ENCODE results near the gene DAAM1.

Gene DAAM1

GRCh38 chr14:59188461-59189090 lies at the start of gene DAAM1:
TSS of gene DAAM1 (plus strand) at chr14:59188667. CDS start at chr14:59263478, 74,811 bp downstream.
- peak; percentile 84 for DNase-seq

DNA sequence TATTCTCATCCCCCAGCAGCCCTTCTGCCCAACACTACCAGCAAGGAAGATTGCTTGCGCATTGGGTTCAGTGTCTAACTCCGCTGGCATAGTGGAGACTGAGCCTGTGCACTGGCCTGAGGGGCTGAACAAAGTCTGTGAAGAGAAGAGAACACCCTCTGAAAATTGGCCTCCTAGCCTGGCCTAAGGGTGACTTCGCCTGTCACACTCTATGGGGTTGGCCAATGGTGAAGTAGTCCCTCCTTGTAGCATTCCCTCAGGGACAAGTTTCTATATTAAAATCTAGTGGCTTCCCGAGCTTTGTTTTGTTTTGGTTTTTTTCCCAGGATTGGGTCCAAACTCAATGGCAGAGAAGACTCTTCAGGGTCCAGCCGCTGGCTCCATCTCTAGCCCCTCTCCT lies 49.1 kb upstream of the DAAM1 start:
- no peak for DNase-seq

DNA sequence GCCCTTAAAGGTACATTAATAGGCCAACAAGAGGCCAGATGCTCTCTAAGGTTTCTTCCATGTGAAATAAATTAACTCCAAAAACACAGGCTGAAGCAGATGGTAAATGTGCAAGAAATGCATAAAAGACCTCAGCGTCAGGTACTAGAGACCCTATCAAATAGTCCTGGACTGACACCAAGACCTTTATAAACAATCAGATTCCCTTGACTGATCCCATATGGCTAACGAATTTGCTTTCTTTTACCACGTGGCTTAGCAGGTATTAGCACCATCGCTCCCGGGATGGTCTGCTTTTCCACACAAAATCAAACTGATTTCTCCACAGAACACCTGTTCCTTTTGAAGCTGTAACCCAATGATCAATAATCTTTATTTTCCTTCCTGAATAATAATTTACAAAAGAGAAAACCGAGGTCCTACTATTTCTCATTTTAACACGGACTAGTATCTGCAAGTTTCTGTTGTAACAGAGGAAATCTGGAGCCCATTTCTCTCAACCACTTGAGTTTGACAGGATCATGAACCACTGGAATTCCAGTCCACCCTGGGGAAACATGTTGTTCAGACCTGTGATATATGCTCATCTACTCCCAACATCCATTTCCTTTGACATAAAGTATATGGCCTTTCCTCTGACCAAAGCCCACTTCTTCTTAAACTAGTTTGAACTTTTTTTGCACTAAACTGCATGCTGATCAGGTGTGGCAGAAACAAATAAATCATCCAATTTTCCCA lies 48.2 kb upstream of the DAAM1 start:
- DNase-seq: no peak

- DNase-seq: no peak
These were observed 42.0 kb upstream of the DAAM1 start for GRCh38 chr14:59146484-59146883.

- DNase-seq: no peak
These were observed 41.5 kb upstream of the DAAM1 start for GRCh38 chr14:59147007-59147406.

GRCh38 chr14:59148334-59148900 lies 40.0 kb upstream of the DAAM1 start:
- no peak for DNase-seq

DNA sequence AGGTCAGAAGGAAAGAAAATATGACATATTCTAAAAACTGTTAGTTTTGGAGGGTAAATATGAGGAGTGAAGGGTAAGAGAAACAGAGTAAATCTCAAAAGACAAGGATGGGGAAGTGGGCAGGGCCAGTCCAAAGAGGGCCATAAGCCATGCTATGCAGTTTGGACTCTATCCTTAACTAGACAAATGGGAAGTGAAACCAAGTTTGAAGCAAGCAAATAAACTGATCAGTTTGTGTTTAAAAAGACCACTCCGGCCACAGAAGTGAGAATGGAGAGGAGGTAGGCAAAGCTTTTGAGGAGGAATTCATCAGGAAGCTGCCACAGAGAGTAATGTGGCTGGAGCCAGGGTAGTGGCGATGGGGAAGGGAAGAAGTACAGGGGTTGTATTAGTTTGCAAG lies 37.5 kb upstream of the DAAM1 start:
- DNase-seq: no peak

DNA sequence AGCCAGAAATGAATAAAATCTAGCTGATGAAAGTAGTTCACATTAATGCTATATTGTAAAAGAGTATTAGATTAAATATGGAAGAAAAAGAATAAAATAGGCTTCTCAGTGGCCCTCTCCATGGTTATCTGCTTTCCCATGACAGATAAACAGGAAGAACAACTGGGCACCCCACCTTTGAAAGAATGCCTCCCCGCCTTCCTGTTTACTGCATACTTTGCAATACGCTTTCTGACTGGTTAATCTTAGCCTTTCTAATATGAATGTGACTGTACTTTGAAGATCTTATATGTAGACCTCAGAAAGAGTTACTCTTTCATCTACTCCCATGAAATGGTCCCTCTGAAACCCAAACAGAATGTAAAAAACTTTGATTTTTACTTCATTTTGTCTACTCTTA lies 34.1 kb upstream of the DAAM1 start:
- no peak for DNase-seq

DNA sequence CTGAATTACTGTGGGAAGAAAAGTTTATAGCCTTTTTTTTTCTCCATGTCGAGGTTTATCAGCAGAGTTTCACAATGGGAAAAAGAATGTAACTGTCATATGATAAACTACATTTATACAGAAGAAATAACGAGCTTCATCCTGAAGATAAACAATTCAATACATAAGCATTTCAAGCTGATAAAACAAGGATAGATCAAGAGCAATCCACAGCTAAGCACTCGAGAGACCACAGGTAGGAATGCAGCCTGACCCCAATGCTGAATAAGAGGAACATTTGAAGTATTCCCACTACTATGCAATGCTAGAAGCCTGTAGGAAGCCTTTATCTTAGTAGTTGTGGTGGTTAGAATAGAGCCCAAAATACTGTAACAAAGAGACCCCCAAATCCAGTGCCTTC lies 32.6 kb upstream of the DAAM1 start:
- no peak for DNase-seq

DNA sequence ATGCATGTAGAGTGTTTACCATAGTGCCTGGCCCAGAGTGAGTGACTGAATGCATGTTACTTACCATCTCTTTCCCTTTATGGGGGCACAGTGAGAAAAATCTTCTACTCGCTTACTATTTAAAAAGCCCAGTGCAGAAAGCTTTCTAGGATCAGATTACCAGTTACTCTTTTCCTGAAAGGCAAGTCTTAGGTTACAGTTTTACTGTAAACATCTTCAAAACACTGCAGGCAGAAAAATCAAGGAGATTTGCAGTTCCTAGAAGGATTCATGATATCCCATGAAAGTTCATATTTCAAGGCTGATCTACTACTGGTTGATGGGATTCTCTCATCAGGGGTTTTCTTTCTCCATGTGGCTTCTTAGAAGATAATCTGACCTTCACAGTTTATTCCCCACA lies 29.3 kb upstream of the DAAM1 start:
- no peak for DNase-seq

DNA sequence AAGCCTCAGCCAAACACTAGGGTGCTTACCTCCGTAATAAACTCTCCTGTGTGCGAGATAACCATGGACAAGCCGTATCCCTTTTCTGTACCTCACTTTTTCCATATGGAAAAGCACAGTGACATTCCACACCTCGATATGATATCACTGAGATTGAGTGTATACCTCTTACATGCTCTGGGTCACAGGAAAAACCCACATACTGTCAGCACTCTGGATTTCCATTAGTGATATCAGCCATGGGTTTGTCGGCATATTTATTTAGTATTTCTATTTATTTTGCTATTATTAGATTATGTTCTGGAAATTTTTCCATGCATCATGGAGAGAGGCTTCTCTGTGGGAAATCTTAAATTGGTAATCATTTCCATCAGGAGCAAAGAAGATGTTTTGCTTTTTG lies 28.0 kb upstream of the DAAM1 start:
- DNase-seq: no peak

- no peak for DNase-seq
These were observed 26.8 kb upstream of the DAAM1 start for GRCh38 chr14:59161561-59162175.

- no peak for DNase-seq
These were observed 22.2 kb upstream of the DAAM1 start for GRCh38 chr14:59166258-59166657.

GRCh38 chr14:59175404-59175803 lies 13.1 kb upstream of the DAAM1 start:
- DNase-seq: no peak

DNA sequence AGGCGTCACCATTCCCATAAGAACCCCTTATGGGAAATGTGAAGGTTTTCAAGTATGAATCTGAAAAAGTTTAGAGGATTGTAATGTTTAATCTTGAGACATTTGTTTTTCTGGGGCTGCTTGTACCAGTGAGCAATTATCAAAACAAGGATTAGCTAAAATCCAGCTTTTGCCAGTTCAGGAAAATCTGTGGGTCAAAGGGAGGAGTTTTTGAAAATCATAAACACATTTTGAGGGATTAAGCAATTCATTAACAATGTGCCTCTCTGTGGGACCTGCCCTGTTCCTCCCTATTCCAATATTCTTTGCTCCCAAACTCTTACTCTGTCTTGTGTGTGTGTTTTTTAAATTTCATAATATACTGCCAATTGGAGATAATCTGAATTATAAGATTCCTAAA lies 11.7 kb upstream of the DAAM1 start:
- DNase-seq: no peak

- no peak for DNase-seq
These were observed 11.2 kb upstream of the DAAM1 start for GRCh38 chr14:59177262-59177661.

DNA sequence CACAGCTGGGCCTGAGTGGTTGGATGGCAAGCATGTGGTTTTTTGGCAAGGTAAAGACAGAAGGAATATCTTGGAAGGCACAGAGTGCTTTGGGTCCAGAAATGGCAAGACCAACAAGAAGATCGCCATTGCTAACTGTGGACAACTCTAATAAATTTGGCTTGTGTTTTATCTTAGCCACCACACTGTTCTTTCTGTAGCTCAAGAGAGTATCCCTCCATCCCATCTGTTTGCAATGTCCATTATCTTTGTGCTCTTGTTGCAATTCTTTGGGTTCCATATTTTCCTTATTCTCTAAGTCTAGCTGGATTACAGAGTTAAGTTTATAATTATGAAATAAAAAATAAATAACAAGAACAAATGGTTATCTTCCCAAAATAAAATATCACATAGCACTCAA lies 6.7 kb upstream of the DAAM1 start:
- DNase-seq: no peak

DNA sequence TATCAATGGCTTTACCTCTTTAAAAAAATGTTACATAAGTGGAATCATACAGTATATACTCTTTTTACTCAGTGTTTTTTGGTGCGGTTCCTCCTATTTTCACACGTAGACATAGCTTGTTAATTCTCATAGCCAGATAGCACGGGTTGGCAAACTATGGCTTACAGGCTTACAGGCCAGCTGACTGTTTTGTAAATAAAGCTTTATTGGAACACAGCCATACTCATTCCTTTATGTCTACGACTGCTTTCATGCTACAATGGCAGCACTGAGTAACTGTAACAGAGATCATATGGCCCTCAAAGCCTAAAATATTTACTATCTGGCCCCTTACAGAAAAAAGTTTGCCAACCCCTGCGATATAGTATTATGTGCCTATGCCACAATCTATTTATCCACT lies 5.8 kb upstream of the DAAM1 start:
- no peak for DNase-seq

DNA sequence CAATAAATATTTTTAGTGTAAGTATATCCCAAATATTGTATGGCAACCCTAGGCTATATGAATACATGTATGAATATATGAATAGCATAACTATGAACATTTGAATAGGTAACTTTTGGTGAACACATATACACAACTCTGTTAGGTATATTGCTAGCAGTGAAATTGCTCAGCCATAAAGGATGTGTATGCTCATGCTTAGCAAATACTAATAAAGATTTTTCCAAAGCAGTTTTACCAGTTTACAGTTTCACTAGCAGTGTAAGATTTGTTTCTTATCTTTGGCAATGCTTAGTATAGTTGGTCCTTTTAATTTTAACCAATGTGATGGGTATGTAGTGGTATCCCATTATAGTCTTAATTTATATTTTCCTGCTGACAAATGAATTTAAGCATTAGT lies 5.3 kb upstream of the DAAM1 start:
- no peak for DNase-seq

DNA sequence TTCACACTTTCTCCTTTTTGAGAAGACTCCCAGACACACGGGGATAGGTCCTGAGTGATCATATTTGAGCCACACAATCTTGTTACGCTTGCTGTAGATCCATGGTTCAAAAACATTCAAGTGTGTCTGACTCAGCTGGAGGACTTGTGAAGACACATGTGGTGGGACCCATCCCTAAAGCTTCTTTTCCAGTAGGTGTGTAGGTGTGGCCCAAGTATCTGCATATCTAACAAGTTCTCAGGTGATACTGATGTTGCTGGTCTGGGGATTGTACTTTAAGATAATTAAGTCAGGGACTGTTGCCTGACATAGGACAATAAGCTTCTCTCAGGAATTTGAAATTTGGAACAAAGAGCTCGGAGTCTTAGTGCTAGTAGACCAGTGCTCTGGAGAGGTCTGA lies 4.1 kb upstream of the DAAM1 start:
- DNase-seq: no peak

GRCh38 chr14:59185676-59186075 lies 2.8 kb upstream of the DAAM1 start:
- DNase-seq: no peak

DNA sequence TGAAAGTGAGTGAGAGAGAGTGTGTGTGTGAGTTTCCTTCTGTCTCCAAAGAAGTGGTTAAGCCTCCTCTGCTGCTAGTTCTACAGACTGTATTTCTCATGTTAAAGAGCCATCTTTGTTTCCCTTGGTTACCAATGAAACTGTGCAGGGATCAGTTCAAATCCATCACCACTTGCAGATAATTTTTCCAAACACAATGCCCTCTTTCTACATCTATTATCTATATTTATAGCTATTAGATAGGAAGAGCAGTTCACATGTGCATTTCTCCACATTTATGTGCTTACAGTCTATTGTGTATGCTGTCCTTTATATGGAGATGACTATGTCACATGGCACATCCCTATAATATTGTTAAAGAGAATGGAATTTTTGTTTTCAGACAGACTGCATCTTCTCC lies 2.2 kb upstream of the DAAM1 start:
- DNase-seq: no peak

- DNase-seq: no peak
These were observed 1.3 kb upstream of the DAAM1 start for GRCh38 chr14:59187118-59187517.

- peak; percentile 6 for DNase-seq
These were observed 536 bp upstream of the DAAM1 start for GRCh38 chr14:59187802-59188460.

All from NCI-H1417 treated with DMSO at 0.1 percent for 48 hours (cell line).